ENCODE results near the gene PRDM5. TPM values are rescaled to one million over a fixed set of nuclear protein-coding genes. Genes with fewer than 3 reads are reported as not detected.

PRDM5 gene
- total and polyA plus RNA-seq, 2 of the 13 experiments (the other 11 are each of a cell fraction or from before 2014, with no cell fraction given) = not detected

GRCh38 chr4:120861852-120862251 lies 60.7 kb downstream of the PRDM5 start:
- no peak overlapping the region for H3K9ac ChIP-seq (ENCODE audit: insufficient read depth, low read depth, low read length)
- no peak overlapping the region for H3K27ac ChIP-seq (ENCODE audit: extremely low read length, insufficient read depth, low read length)
- H3K36me3 ChIP-seq (replicated peaks in 1 of 2; ENCODE audit: control insufficient read depth in 1 of 2, insufficient read depth in 2 of 2, low read length in 2 of 2) = no peaks in the 10 kb centered on the region
- no peaks in the 10 kb centered on the region for H3K4me1 ChIP-seq (ENCODE audit: insufficient read depth, low read length)
- no peak overlapping the region for H2AFZ ChIP-seq (ENCODE audit: low read length)
- CTCF ChIA-PET (ENCODE audit: low intra/inter-chr PET ratio, low total read pairs) = no interaction called here
- DNase-seq (ENCODE audit: low spot score) = no peak
- no peaks in the 10 kb centered on the region for H3K79me2 ChIP-seq (ENCODE audit: insufficient read depth, low read length)
- intact Hi-C loops (cut with micrococcal nuclease; ENCODE audit: unreplicated experiment) (no loop called here), in situ Hi-C loops (cut with HindIII; ENCODE audit: extremely low pct_ligation_motif_present, low pct_unique_long_range_greater_than_20kb) (no loop called here)
- no TSS peak for BruUV-seq (replicated peaks)
- no peaks in the 10 kb centered on the region for H4K20me1 ChIP-seq (ENCODE audit: insufficient read depth, low read length)
- H3K27me3 ChIP-seq (ENCODE audit: control insufficient read depth in 1 of 2, insufficient read depth in 2 of 2, low read length in 2 of 2) = no peaks in the 10 kb centered on the region
- POLR2A ChIA-PET = no interaction called here
- H3K4me3 ChIP-seq (replicated peaks in 1 of 3; ENCODE audit: insufficient read depth in 1 of 3, low read depth in 2 of 3, low read length in 3 of 3) = no peak overlapping the region
- TF ChIP-seq ZNF644 (CRISPR knock-in tag; IDR thresholded peaks at IDR 0.05; ENCODE audit: low read depth) (no peak), RFX3 (CRISPR knock-in tag; IDR thresholded peaks at IDR 0.05) (no peak), ELF3 (CRISPR knock-in tag; IDR thresholded peaks at IDR 0.05) (no peak), MYNN (CRISPR knock-in tag; IDR thresholded peaks at IDR 0.05; ENCODE audit: low read depth) (no peak), AFF4 (CRISPR knock-in tag; IDR thresholded peaks at IDR 0.05) (no peak), NKX3-1 (CRISPR knock-in tag; IDR thresholded peaks at IDR 0.05) (no peak), NFYC (CRISPR knock-in tag; IDR thresholded peaks at IDR 0.05) (no peak), ZNF30 (CRISPR knock-in tag; IDR thresholded peaks at IDR 0.05) (no peak), ZNF674 (CRISPR knock-in tag; IDR thresholded peaks at IDR 0.05; ENCODE audit: low read depth) (no peak), ZNF776 (CRISPR knock-in tag; IDR thresholded peaks at IDR 0.05) (no peak), ZBTB44 (CRISPR knock-in tag; IDR thresholded peaks at IDR 0.05) (no peak), KMT2B (CRISPR knock-in tag; IDR thresholded peaks at IDR 0.05) (no peak), ZNF3 (CRISPR knock-in tag; IDR thresholded peaks at IDR 0.05) (no peak), TEF (CRISPR knock-in tag; IDR thresholded peaks at IDR 0.05) (no peak), SPEN (CRISPR knock-in tag; IDR thresholded peaks at IDR 0.05; ENCODE audit: low read depth) (no peak), FOSL1 (CRISPR knock-in tag; IDR thresholded peaks at IDR 0.05; ENCODE audit: borderline replicate concordance) (no peak)
- no peak overlapping the region for H3K4me2 ChIP-seq (ENCODE audit: low read depth, low read length)
- ATAC-seq = no peak
- no peaks in the 10 kb centered on the region for H3K9me3 ChIP-seq (ENCODE audit: low read length)
- FAIRE-seq = no peak
